PC-3 (cell line): Measurements from ENCODE around the gene ATF6B. TPM values are rescaled to one million over a fixed set of nuclear protein-coding genes. Genes with fewer than 3 reads are reported as not detected.

Experiments
- ATAC-seq: fragments of 200-7000 bp; cut with Tn5 transposase; 2 replicates; pipeline ENCODE4 v1.9.1; 2020; ENCODE audit warnings: mild to moderate bottlenecking, moderate library complexity
- BruUV-seq: library from RNA; stranded (reverse); fragments of 400-500 nt; replicated peaks from 2 replicates; lab custom pipeline; 2021; lab: Mats Ljungman, UMichigan
- CTCF ChIA-PET: fragments of 300-600 bp; sonication (Branson Sonifier 250); formaldehyde crosslinking; loops from one replicate; lab custom pipeline; 2022; ENCODE audit warnings: antibody characterized with exemption; lab: Charles Lee
- POLR2A ChIA-PET: fragments of 300-600 bp; sonication (Branson Sonifier 250); formaldehyde crosslinking; loops from one replicate; lab custom pipeline; 2022; ENCODE audit warnings: antibody characterized with exemption; ENCODE audit not compliant: unreplicated experiment; lab: Charles Lee
- DNase-seq: peaks from one replicate; pipeline ENCODE4 v3.0.0-alpha.2; 2015
- H2AFZ ChIP-seq: fragments of 300-600 bp; sonication (generic); 2 replicates; pipeline ENCODE4 v1.6.0; 2016; ENCODE audit warnings: antibody characterized with exemption, low read length
- H3F3A ChIP-seq: fragments of 300-600 bp; sonication (generic); one replicate; pipeline ENCODE4 v1.6.0; 2017; ENCODE audit warnings: antibody characterized with exemption, low read length, control low read depth, mild to moderate bottlenecking; ENCODE audit not compliant: unreplicated experiment
- H3K27ac ChIP-seq: fragments of 300-600 bp; sonication (generic); 2 replicates; pipeline ENCODE4 v1.5.1; 2016; ENCODE audit warnings: mild to moderate bottlenecking, low read length
- H3K27me3 ChIP-seq: fragments of 300-600 bp; sonication (generic); 2 replicates; pipeline ENCODE4 v1.6.1; 2016; ENCODE audit warnings: low read length, mixed read lengths
- H3K36me3 ChIP-seq: fragments of 300-600 bp; sonication (generic); 2 replicates; pipeline ENCODE4 v1.6.1; 2016; ENCODE audit warnings: low read depth, mixed run types, low read length, mixed read lengths
- H3K4me1 ChIP-seq: fragments of 300-600 bp; sonication (generic); 2 replicates; pipeline ENCODE4 v1.5.1; 2016; ENCODE audit warnings: low read length; ENCODE audit not compliant: insufficient read depth
- H3K4me2 ChIP-seq: fragments of 300-600 bp; sonication (generic); 2 replicates; pipeline ENCODE4 v1.6.0; 2016; ENCODE audit warnings: low read length
- H3K4me3 ChIP-seq: fragments of 300-600 bp; sonication (generic); 2 replicates; pipeline ENCODE4 v1.5.1; 2016; ENCODE audit warnings: mild to moderate bottlenecking, low read length, mixed read lengths
- H3K79me2 ChIP-seq: fragments of 300-600 bp; sonication (generic); 2 replicates; pipeline ENCODE4 v1.6.1; 2017; ENCODE audit warnings: low read length, mixed read lengths
- H3K9ac ChIP-seq: fragments of 300-600 bp; sonication (generic); 2 replicates; pipeline ENCODE4 v1.6.0; 2016; ENCODE audit warnings: mild to moderate bottlenecking, low read length
- H3K9me2 ChIP-seq: fragments of 300-600 bp; sonication (generic); replicated peaks from 2 replicates; pipeline ENCODE4 v1.6.1; 2016; ENCODE audit warnings: mixed run types, low read length, mixed read lengths
- H3K9me3 ChIP-seq: fragments of 300-600 bp; sonication (generic); 2 replicates; pipeline ENCODE4 v1.6.1; 2016; ENCODE audit warnings: low read length, mixed read lengths
- H4K20me1 ChIP-seq: fragments of 300-600 bp; sonication (generic); 2 replicates; pipeline ENCODE4 v1.6.1; 2016; ENCODE audit warnings: low read length, mixed read lengths
- EZH2 ChIP-seq: fragments of 300-600 bp; sonication (generic); IDR thresholded peaks from one replicate; pipeline ENCODE4 v1.6.1; 2017; ENCODE audit warnings: antibody characterized with exemption, mild to moderate bottlenecking, low read length; ENCODE audit not compliant: unreplicated experiment
- EZH2phosphoT487 ChIP-seq: fragments of 300-600 bp; sonication (generic); IDR thresholded peaks from 2 replicates; pipeline ENCODE4 v1.6.1; 2018; ENCODE audit warnings: mild to moderate bottlenecking, antibody characterized with exemption, low read length, borderline replicate concordance
- intact Hi-C: fragments of 100-400 bp; cut with micrococcal nuclease; formaldehyde crosslinking; loops from 2 replicates; pipeline ENCODE4 v1.9.0; 2023
- total RNA-seq: library from RNA; depleted of rRNA; stranded (reverse); fragments of >200 nt; gene quantifications from 2 replicates; pipeline ENCODE4 v1.2.3, GENCODE V29; 2014
- TF ChIP-seq, protein P1 (sequence below): fragments of 300-600 bp; sonication (generic); conservative IDR thresholded peaks from 2 replicates; pipeline ENCODE4 v1.5.1; 2017; ENCODE audit warnings: antibody characterized with exemption, low read depth, mild to moderate bottlenecking, low read length

The ATF6B gene
- total RNA-seq, 1 experiment from 2014 or later, result 33.4 TPM

DNA sequence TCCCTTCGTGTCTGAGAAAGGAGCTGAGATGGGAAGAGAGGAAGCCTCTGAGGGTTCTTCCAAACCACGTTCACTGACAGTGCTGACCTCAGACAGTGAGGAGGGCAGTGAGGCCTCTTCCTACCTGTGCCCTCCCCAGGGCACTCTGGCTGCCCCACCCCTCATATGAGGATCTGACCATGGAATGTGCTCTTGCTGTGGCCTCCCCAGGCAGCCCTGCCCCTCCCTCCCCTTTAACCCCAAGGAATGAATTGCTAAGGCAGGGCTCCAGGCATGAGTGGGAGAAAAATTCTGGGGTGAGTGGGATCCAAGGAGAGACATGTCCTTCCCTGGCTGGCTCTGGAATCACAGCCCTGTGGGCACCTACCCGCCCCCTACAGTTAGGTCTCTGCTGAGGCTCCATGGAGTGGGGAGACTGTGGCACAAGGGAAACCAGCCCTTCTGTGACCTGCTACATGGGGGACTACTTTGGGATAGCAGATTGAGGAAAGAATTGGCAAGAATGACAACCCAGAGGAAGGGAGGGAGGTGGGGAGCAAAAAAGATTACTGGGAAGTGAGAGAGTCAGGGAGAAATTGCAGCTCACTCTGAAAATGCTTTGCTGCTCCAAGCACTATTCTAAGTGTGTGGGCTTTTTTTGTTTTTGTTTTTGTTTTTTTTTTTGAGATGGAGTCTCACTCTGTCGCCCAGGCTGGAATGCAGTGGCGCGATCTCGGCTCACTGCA is 48.3 kb downstream of the ATF6B start:
- Histone ChIP-seq H3K9me3 (no peaks in the 10 kb centered on the region), H3K27me3 (no peaks in the 10 kb centered on the region), H3K79me2 (no peaks in the 10 kb centered on the region), H3K9me2 (no peaks in the 10 kb centered on the region), H3K36me3 (no peaks in the 10 kb centered on the region), H2AFZ (no peak overlapping the region), H3F3A (no peaks in the 10 kb centered on the region), H3K4me1 (peaks cover 45% of the 10 kb centered on the region), H3K27ac (no peak overlapping the region), H4K20me1 (no peaks in the 10 kb centered on the region), H3K4me2 (no peak overlapping the region), H3K4me3 (no peak overlapping the region), H3K9ac (no peak overlapping the region)
- TF ChIP-seq EZH2 (no peak), EZH2phosphoT487 (no peak)
- POLR2A ChIA-PET, result no interaction called here
- no TSS peak for BruUV-seq
- no peak for ATAC-seq
- peak; percentile 10 for DNase-seq
- CTCF ChIA-PET, result no interaction called here
- intact Hi-C loops, result loop anchor here (10.0 kb wide), 1 partner anchor 105 kb away; the partner anchor contains the start of gene DXO

DNA sequence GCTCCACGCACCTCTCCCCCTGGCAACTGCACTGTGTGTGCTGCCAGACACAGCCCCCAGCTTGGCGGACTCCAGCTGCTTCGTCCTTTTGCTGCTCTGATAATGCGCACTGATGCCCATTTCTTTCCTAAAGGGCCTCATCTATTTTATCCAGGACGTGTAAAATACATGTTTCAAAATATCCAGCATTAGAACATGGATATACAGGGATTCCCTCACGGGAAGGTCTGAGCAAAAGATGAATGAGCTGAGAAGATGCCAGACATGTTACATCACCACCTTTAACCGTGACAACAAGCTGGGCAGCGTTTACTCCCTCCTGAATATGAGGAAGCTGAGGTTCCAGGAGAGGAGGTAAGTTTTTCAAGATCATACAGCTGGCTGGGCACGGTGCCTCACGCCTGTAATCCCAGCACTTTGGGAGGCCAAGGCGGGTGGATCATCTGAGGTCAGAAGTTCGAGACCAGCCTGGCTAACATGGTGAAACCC is 51.7 kb downstream of the ATF6B start:
- Histone ChIP-seq H3K9me3 (no peaks in the 10 kb centered on the region), H3K9ac (no peak overlapping the region), H3K4me3 (no peak overlapping the region), H3K27me3 (no peaks in the 10 kb centered on the region), H3F3A (no peaks in the 10 kb centered on the region), H3K27ac (no peak overlapping the region), H3K9me2 (no peaks in the 10 kb centered on the region), H3K79me2 (no peaks in the 10 kb centered on the region), H3K4me1 (peaks cover 18% of the 10 kb centered on the region), H3K4me2 (no peak overlapping the region), H3K36me3 (no peaks in the 10 kb centered on the region), H4K20me1 (no peaks in the 10 kb centered on the region), H2AFZ (no peak overlapping the region)
- POLR2A ChIA-PET, result no interaction called here
- ATAC-seq (peak; percentile 18), DNase-seq (peak; percentile 57)
- CTCF ChIA-PET, result no interaction called here
- no TSS peak for BruUV-seq
- intact Hi-C loops, result no loop called here
- TF ChIP-seq EZH2 (no peak), EZH2phosphoT487 (no peak)
- TF ChIP-seq, protein P1, sequence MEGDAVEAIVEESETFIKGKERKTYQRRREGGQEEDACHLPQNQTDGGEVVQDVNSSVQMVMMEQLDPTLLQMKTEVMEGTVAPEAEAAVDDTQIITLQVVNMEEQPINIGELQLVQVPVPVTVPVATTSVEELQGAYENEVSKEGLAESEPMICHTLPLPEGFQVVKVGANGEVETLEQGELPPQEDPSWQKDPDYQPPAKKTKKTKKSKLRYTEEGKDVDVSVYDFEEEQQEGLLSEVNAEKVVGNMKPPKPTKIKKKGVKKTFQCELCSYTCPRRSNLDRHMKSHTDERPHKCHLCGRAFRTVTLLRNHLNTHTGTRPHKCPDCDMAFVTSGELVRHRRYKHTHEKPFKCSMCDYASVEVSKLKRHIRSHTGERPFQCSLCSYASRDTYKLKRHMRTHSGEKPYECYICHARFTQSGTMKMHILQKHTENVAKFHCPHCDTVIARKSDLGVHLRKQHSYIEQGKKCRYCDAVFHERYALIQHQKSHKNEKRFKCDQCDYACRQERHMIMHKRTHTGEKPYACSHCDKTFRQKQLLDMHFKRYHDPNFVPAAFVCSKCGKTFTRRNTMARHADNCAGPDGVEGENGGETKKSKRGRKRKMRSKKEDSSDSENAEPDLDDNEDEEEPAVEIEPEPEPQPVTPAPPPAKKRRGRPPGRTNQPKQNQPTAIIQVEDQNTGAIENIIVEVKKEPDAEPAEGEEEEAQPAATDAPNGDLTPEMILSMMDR, result no peak

DNA sequence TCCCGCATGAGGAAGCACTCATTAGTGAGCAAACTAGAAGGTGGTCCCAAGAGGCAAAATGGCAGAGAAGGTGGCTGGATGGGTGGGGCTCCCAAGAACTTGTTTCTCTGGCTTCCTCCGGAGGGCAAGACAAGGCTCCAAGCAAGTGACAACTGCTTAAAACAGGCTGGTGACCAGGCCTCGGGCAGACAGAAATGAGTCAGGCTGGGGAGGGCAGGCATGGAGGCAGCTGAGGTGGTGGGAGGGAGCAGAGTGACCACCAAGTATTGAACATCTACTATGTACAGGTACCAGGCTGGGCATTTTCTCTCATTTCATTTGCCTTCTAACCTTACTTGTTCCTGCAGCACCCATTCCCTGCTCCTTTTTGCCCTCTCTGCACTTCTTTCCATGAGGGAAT is 52.3 kb downstream of the ATF6B start:
- H3K4me1 ChIP-seq, result peaks cover 13% of the 10 kb centered on the region
- POLR2A ChIA-PET, result no interaction called here
- H3K9me3 ChIP-seq, result no peaks in the 10 kb centered on the region
- CTCF ChIA-PET, result no interaction called here
- ATAC-seq (no peak), DNase-seq (peak; percentile 14)
- H3K27ac ChIP-seq, result no peak overlapping the region
- no peak overlapping the region for H3K4me2 ChIP-seq
- no peaks in the 10 kb centered on the region for H3K9me2 ChIP-seq
- H2AFZ ChIP-seq, result no peak overlapping the region
- BruUV-seq, result no TSS peak
- no peak overlapping the region for H3K4me3 ChIP-seq
- intact Hi-C loops, result no loop called here
- no peaks in the 10 kb centered on the region for H3K27me3 ChIP-seq
- H3K9ac ChIP-seq, result no peak overlapping the region
- no peaks in the 10 kb centered on the region for H3F3A ChIP-seq
- TF ChIP-seq EZH2 (no peak), EZH2phosphoT487 (no peak)
- TF ChIP-seq, protein P1, result no peak
- no peaks in the 10 kb centered on the region for H4K20me1 ChIP-seq
- H3K79me2 ChIP-seq, result no peaks in the 10 kb centered on the region
- no peaks in the 10 kb centered on the region for H3K36me3 ChIP-seq
